PC-9 (cell line): ENCODE data around the gene DMAP1.

Experiments
- CTCF ChIP-seq: fragments of 200-600 bp; sonication (generic); conservative IDR thresholded peaks from 2 replicates; pipeline ENCODE4 v1.6.1; 2017; ENCODE audit warnings: mixed run types, antibody characterized with exemption, mild to moderate bottlenecking, moderate library complexity
- EZH2 ChIP-seq: fragments of 200-600 bp; sonication (generic); IDR thresholded peaks from 2 replicates; pipeline ENCODE4 v1.8.0; 2017; ENCODE audit warnings: antibody characterized with exemption, low read depth

DNA sequence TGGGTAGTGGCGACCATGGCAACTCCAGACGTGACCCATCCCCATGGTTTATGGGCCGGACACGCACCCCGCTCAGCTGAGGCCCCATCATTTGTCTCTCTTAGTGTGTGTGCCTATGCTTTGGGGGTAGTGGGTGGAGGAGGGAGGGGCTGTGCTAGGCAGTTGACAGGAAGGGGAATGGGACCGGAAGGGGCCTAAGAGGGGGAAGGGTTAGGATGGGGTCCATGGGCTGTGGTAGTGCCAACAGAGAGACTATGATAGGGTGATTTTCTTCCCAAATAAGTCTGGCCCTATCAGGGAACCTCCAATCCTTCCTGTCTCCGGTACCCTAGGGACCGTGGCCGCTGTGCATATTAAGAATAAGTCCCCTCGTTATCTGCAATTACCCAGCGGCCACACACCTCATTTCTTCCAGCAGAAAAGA lies 9.9 kb downstream of the DMAP1 start:
- TF ChIP-seq CTCF: no peak
- TF ChIP-seq EZH2: no peak
